DMS153 treated with DMSO at 0.1 percent for 48 hours (cell line): ENCODE measurements around the gene FEN1.

Source experiments
- DNase-seq: peaks from one replicate; lab custom pipeline; 2025; ENCODE audit not compliant: unreplicated experiment; lab: John Stamatoyannopoulos, UW

The FEN1 gene

GRCh38 chr11:61774411-61774810, 18.3 kb upstream of the FEN1 start:
- no peak for DNase-seq

GRCh38 chr11:61775106-61775505, 17.6 kb upstream of the FEN1 start:
- DNase-seq = no peak

- DNase-seq = no peak
Measured at GRCh38 chr11:61775606-61776554, 16.8 kb upstream of the FEN1 start.

DNA sequence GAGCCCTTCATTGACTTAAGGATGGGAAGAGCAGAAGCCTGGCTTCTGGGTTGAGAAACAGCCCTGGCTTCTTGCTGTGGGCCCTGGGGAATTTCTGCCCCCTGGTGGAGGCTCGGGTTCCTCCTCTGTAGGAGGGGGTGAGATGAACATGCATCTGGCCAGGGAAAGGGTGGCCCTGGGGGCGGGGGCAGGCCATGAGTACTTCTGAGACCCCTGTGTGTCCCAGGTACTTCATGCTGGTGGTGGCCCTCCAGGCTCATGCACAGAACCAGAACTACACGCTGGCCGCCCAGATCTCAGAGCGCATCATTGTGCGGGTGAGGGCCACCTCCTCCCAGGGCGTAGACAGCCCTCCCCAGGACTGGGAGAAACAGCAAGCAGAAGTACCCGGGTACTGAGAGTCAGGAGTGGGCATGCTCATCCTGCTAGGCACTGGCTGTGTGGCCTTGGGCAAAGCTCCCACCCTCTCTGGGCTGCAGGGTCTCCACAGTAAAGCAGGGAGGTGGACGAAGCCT, 16.1 kb upstream of the FEN1 start:
- no peak for DNase-seq

GRCh38 chr11:61777234-61778090, 15.2 kb upstream of the FEN1 start:
- DNase-seq = no peak

GRCh38 chr11:61778357-61778886, 14.3 kb upstream of the FEN1 start:
- no peak for DNase-seq

DNA sequence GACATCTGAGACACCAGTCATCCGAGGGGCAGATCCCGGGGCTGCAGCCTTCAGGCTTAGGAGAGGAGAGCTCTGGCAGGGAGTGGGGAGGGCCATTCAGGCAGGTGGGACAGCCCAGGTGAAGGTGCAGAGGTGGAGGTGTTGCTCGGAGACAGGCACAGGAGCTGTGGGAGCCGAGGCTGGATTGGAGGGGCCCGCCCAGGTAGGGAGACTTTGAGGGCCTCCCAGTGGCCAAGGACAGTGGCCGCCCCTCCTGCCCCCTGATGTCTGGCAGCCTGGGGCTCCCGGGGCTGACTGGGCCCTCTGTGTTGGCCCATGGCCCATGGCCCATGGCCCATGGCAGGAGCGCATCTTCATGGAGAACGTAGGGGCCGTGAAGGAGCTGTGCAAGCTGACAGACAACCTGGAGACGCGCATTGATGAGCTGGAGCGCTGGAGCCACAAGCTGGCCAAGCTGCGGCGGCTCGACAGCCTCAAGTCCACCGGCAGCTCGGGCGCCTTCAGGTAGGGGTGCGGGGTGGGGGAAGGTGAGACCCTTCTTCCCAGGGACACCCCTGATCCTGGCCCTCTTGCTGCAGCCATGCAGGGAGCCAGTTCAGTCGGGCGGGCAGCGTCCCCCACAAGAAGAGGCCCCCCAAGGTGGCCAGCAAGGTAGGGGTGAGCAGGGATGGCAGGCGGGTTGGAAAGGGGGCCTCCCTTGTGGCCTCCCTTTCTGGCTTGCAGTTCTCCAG, 13.6 kb upstream of the FEN1 start:
- no peak for DNase-seq

GRCh38 chr11:61779666-61780525, 12.8 kb upstream of the FEN1 start:
- no peak for DNase-seq

DNA sequence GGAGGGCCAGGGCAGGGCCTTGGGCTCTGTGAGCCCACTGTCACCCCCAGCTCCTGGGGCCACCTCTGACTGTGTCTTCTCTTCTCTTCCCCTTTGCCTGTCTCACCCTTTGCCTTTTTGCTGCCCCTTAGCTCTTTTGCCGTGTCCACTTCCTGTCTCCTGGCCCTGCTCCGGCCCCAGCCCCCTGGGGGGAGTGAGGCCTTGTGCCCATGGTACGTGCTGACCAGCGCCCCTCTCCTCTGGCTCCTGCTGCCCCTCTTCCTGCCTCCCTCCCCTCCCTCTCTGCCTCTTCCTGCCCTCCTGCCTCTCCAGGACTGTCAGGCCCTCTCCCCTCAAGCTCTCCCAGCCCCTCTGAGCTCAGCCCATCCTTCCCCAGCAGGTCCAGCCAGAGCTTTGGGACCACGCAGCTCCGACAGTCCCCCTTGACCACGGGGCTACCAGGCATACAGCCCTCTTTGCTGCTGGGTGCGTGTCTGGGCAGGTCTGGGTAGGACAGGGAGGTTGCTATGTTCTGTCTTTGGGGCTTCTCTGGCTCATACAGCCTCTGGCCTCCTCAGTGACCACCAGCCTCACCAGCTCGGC, 12.0 kb upstream of the FEN1 start:
- DNase-seq = no peak

- no peak for DNase-seq
Measured at GRCh38 chr11:61781585-61781984, 11.1 kb upstream of the FEN1 start.

- no peak for DNase-seq
Measured at GRCh38 chr11:61782299-61782698, 10.4 kb upstream of the FEN1 start.

- no peak for DNase-seq
Measured at GRCh38 chr11:61782841-61783240, 9.9 kb upstream of the FEN1 start.

GRCh38 chr11:61783717-61784505, 8.8 kb upstream of the FEN1 start:
- DNase-seq = no peak

DNA sequence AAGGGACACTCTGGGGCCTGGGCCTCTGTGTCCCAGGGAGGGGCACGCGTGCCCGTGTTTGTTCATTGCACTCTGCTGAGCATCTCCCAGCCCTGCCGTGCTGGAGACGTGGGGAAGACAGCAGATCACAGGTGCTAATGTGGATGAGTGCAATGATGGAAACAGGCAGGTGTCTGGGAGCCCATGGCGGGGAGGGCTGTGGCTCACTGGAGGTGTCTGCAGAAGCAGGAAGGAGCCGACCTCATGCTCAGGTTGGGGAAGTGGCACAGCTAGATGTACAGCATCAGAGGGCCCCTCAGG, 8.3 kb upstream of the FEN1 start:
- DNase-seq = no peak

GRCh38 chr11:61785837-61786402, 6.8 kb upstream of the FEN1 start:
- DNase-seq = no peak

- no peak for DNase-seq
Measured at GRCh38 chr11:61787928-61788491, 4.7 kb upstream of the FEN1 start.

DNA sequence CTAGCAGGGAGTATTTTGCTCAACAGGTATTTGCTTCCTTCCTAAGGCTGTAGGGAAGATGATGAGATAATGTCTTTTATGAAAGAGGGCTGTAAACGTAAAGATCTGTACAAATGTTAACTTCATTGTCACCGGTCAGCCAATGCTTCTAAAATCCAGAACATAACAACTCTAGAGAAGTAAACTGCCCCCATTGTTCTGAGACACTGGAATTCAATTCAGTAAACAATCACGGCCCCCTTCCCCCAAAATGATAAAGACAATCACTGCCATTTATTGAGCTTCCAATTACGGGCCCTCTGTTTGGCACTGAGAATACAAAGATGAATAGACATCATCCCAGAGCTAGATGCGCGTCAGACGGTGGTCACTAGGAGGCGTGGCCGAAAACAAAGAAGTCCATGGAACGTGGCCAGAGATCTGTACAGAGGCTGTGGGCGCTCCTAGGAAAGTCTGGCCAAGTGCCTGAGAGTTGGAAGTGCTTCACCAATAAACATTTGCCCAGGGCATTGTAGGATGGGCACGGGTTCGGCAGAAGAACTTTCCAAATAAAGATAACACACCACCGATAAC, 888 bp upstream of the FEN1 start:
- DNase-seq = no peak
